WERI-Rb-1 (cell line): Measurements from ENCODE around the gene CADM2.

ENCODE experiments used
- DNase-seq: peaks from one replicate; pipeline ENCODE4 v3.0.0-alpha.2; 2020
- H3K27ac ChIP-seq: fragments of 250-450 bp; sonication (Bioruptor Pico); 2 replicates; pipeline ENCODE4 v1.5.1; 2020; ENCODE audit warnings: mild to moderate bottlenecking, moderate library complexity
- H3K27me3 ChIP-seq: fragments of 250-450 bp; sonication (Bioruptor Pico); 2 replicates; pipeline ENCODE4 v1.5.1; 2021; ENCODE audit warnings: mild to moderate bottlenecking, low read depth, moderate library complexity; ENCODE audit not compliant: insufficient read depth, severe bottlenecking
- H3K36me3 ChIP-seq: fragments of 250-450 bp; sonication (Bioruptor Pico); 2 replicates; pipeline ENCODE4 v1.5.1; 2020; ENCODE audit warnings: mild to moderate bottlenecking, moderate library complexity
- H3K4me3 ChIP-seq: 2 replicates; pipeline ENCODE4 v1.5.1; 2011; ENCODE audit warnings: low read depth, mild to moderate bottlenecking, control low read depth, low read length
- H3K9me3 ChIP-seq: fragments of 250-450 bp; sonication (Bioruptor Pico); 2 replicates; pipeline ENCODE4 v1.5.1; 2021; ENCODE audit warnings: mild to moderate bottlenecking, moderate library complexity; ENCODE audit not compliant: severe bottlenecking
- CTCF ChIP-seq: IDR thresholded peaks from 2 replicates; pipeline ENCODE4 v1.5.1; 2011; ENCODE audit warnings: low read depth, mild to moderate bottlenecking, control low read depth, inconsistent platforms, low read length

The CADM2 gene

DNA sequence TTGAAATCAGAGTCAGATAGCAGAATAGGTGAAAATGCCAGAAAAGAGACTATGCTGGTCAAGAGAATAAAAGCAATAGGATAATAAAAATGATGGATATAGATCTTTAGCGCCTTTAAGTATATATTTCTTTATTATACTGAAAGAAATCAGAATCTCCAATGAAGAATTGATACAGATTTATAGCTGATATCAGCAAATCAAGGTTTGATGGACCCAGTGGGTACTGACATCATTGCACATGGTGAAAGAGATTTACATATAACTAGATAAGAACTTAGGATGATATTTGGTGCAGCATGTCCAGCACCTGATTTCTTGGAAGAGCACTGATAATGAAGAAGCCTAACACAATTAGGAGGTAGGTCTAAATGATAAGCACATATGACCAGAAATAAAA is 18.2 kb downstream of the CADM2 start:
- Histone ChIP-seq H3K9me3 (no peaks in the 10 kb centered on the region), H3K27ac (no peak overlapping the region), H3K4me3 (no peak overlapping the region), H3K36me3 (no peaks in the 10 kb centered on the region), H3K27me3 (no peaks in the 10 kb centered on the region)
- no peak for TF ChIP-seq CTCF
- DNase-seq, result no peak

GRCh38 chr3:84978843-84979242 is 20.1 kb downstream of the CADM2 start:
- DNase-seq, result no peak
- no peak for TF ChIP-seq CTCF
- Histone ChIP-seq H3K9me3 (no peaks in the 10 kb centered on the region), H3K27ac (no peak overlapping the region), H3K36me3 (no peaks in the 10 kb centered on the region), H3K27me3 (no peaks in the 10 kb centered on the region), H3K4me3 (no peak overlapping the region)

- Histone ChIP-seq H3K9me3 (no peaks in the 10 kb centered on the region), H3K27ac (no peak overlapping the region), H3K4me3 (no peak overlapping the region), H3K36me3 (no peaks in the 10 kb centered on the region), H3K27me3 (no peaks in the 10 kb centered on the region)
- no peak for DNase-seq
- TF ChIP-seq CTCF, result no peak
Measured at GRCh38 chr3:84980011-84980410, 21.2 kb downstream of the CADM2 start.

DNA sequence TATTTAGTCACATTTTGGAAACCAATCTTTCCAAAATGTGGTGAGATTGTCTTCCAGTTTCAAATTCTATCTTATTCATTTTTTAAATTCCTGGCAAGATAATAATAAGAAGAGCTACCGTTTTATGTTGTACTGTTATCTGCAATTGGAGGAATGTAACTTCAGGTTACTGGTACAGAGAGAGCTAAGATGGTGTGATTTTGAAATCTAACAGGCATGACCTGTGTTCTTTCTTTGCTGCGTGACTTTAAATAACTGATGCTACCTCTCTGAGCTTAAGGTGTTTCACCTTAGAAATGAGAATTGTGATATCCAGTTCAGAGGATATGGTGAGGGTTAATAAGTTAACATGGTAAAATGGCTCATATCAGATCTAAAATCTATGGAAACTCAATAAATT is 21.7 kb downstream of the CADM2 start:
- no peak for TF ChIP-seq CTCF
- no peaks in the 10 kb centered on the region for H3K27me3 ChIP-seq
- H3K4me3 ChIP-seq, result no peak overlapping the region
- no peak for DNase-seq
- H3K9me3 ChIP-seq, result no peaks in the 10 kb centered on the region
- H3K27ac ChIP-seq, result no peak overlapping the region
- H3K36me3 ChIP-seq, result no peaks in the 10 kb centered on the region

DNA sequence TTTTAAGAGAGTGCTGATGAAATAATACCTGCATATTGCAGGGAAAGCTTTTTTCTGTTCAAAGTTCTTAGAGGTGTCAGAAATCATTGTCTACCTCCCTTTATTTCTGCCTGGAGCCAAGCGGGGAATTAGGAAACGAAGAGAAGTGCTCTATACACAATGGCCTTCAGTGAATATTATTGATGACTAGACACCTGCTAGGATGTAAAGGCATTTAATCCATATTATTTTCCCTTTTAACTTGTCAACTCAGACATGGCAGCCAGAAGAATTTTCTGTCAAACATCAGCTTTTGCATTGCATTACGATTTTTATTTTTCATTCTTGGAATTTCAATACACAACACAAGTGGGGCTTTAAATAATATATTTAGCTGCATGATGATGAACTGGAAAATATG is 24.7 kb downstream of the CADM2 start:
- Histone ChIP-seq H3K36me3 (no peaks in the 10 kb centered on the region), H3K27ac (no peak overlapping the region), H3K27me3 (no peaks in the 10 kb centered on the region), H3K4me3 (no peak overlapping the region), H3K9me3 (no peaks in the 10 kb centered on the region)
- TF ChIP-seq CTCF, result no peak
- DNase-seq, result no peak

- TF ChIP-seq CTCF, result no peak
- no peak for DNase-seq
- H3K27ac ChIP-seq, result no peak overlapping the region
- H3K27me3 ChIP-seq, result no peaks in the 10 kb centered on the region
- H3K4me3 ChIP-seq, result no peak overlapping the region
- no peaks in the 10 kb centered on the region for H3K9me3 ChIP-seq
- H3K36me3 ChIP-seq, result no peaks in the 10 kb centered on the region
Measured at GRCh38 chr3:84984429-84984828, 25.6 kb downstream of the CADM2 start.
